RWPE2 (cell line): ENCODE measurements around the gene NLRP11.

Experiments used
- ATAC-seq: fragments of 200-7000 bp; cut with Tn5 transposase; 3 replicates; pipeline ENCODE4 v1.9.1; 2021; ENCODE audit warnings: low read depth
- DNase-seq: peaks from one replicate; pipeline ENCODE4 v3.0.0-alpha.2; 2020; ENCODE audit warnings: low spot score
- H3K27ac ChIP-seq: fragments of 450-650 bp; 2 replicates; pipeline ENCODE4 v1.5.1; 2017; ENCODE audit warnings: mild to moderate bottlenecking; ENCODE audit not compliant: poor library complexity, severe bottlenecking
- H3K27me3 ChIP-seq: fragments of 250-450 bp; sonication (Bioruptor Pico); 2 replicates; pipeline ENCODE4 v1.5.1; 2021; ENCODE audit warnings: mild to moderate bottlenecking, moderate library complexity; ENCODE audit not compliant: insufficient read depth, poor library complexity, severe bottlenecking
- H3K36me3 ChIP-seq: fragments of 250-450 bp; sonication (Bioruptor Pico); 2 replicates; pipeline ENCODE4 v1.5.1; 2020; ENCODE audit warnings: low read depth, mild to moderate bottlenecking, moderate library complexity
- H3K4me1 ChIP-seq: fragments of 250-450 bp; sonication (Bioruptor Pico); 2 replicates; pipeline ENCODE4 v1.5.1; 2021; ENCODE audit warnings: mild to moderate bottlenecking, moderate library complexity; ENCODE audit not compliant: insufficient read depth, poor library complexity, severe bottlenecking
- H3K4me3 ChIP-seq: fragments of 250-450 bp; sonication (Bioruptor Pico); 2 replicates; pipeline ENCODE4 v1.5.1; 2021; ENCODE audit warnings: mild to moderate bottlenecking, moderate library complexity; ENCODE audit not compliant: severe bottlenecking
- H3K9me3 ChIP-seq: fragments of 250-450 bp; sonication (Bioruptor Pico); 2 replicates; pipeline ENCODE4 v1.5.1; 2021; ENCODE audit warnings: mild to moderate bottlenecking, moderate library complexity; ENCODE audit not compliant: severe bottlenecking
- TF ChIP-seq, protein P1 (sequence below): fragments of 450-650 bp; IDR thresholded peaks from one replicate; pipeline ENCODE4 v1.5.1; 2017; ENCODE audit warnings: mild to moderate bottlenecking, moderate library complexity; ENCODE audit not compliant: poor library complexity, severe bottlenecking

The NLRP11 gene

DNA sequence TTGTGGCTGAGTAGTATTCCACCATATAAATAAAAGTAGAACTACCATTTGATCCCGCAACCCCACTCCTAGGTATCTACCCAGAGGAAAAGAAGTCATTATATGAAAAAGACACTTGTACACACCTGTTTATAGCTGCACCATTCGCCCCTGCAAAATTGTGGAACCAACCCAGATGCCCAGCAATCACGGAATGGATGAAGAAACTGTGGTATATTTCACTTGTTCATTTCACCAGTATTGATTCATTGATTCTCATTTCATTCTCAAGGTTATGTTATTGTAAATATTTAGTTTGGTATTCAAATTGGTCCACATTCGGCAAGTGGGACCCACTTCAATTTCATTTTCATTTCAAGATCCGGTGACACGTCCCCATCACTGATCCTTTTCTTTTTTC is 81.1 kb downstream of the NLRP11 start:
- no peak for ATAC-seq
- TF ChIP-seq, protein P1, sequence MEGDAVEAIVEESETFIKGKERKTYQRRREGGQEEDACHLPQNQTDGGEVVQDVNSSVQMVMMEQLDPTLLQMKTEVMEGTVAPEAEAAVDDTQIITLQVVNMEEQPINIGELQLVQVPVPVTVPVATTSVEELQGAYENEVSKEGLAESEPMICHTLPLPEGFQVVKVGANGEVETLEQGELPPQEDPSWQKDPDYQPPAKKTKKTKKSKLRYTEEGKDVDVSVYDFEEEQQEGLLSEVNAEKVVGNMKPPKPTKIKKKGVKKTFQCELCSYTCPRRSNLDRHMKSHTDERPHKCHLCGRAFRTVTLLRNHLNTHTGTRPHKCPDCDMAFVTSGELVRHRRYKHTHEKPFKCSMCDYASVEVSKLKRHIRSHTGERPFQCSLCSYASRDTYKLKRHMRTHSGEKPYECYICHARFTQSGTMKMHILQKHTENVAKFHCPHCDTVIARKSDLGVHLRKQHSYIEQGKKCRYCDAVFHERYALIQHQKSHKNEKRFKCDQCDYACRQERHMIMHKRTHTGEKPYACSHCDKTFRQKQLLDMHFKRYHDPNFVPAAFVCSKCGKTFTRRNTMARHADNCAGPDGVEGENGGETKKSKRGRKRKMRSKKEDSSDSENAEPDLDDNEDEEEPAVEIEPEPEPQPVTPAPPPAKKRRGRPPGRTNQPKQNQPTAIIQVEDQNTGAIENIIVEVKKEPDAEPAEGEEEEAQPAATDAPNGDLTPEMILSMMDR, result no peak
- Histone ChIP-seq H3K9me3 (no peaks in the 10 kb centered on the region), H3K4me3 (no peak overlapping the region), H3K4me1 (no peaks in the 10 kb centered on the region), H3K36me3 (no peaks in the 10 kb centered on the region), H3K27me3 (peaks cover 5% of the 10 kb centered on the region), H3K27ac (no peak overlapping the region)
- no peak for DNase-seq

DNA sequence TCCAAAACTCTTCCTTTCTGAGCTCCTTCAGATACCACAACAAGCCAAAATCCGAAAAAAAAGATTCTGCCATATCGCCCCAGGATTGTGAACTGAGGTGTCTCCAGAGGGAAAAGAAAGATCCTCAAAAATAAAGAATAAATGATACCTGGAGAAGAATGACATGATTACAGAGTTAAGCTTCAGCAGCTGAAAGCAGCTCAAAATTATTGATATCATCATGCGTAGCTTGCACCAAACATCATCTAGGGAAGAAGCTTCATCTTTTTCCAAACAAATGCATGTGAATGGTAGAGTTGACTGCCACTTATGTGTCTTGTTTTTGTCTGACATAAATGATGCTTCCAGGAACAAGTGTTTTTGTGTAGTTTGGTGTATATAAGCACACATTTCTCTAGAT is 93.5 kb downstream of the NLRP11 start, which contains the start of gene NLRP9:
Gene NLRP9, minus strand, starts transcription at position 101 of the 400 bp plus-strand sequence. Its CDS starts 28 bp downstream, at position 73.
- no peaks in the 10 kb centered on the region for H3K4me1 ChIP-seq
- TF ChIP-seq, protein P1, result no peak
- no peaks in the 10 kb centered on the region for H3K9me3 ChIP-seq
- ATAC-seq (no peak), DNase-seq (no peak)
- H3K27me3 ChIP-seq, result no peaks in the 10 kb centered on the region
- H3K27ac ChIP-seq, result no peak within 1 kb of the TSS
- no peak within 1 kb of the TSS for H3K4me3 ChIP-seq
- H3K36me3 ChIP-seq, result no peaks in the 10 kb centered on the region
